Mucosa of stomach (tissue), 1 donor: ENCODE data around the gene MCM8.

ENCODE experiments used
- H3K27me3 ChIP-seq: one replicate; pipeline ENCODE4 v1.7.0; 2013; ENCODE audit warnings: mild to moderate bottlenecking, low read length; ENCODE audit not compliant: control insufficient read depth, insufficient read depth
- H3K36me3 ChIP-seq: one replicate; pipeline ENCODE4 v1.7.0; 2013; ENCODE audit warnings: low read length; ENCODE audit not compliant: control insufficient read depth, insufficient read depth
- H3K4me1 ChIP-seq: one replicate; pipeline ENCODE4 v1.7.0; 2013; ENCODE audit warnings: mild to moderate bottlenecking, low read length; ENCODE audit not compliant: control insufficient read depth, insufficient read depth
- H3K4me3 ChIP-seq: one replicate; pipeline ENCODE4 v1.7.0; 2013; ENCODE audit warnings: low read length
- H3K9ac ChIP-seq: one replicate; pipeline ENCODE4 v1.7.0; 2013; ENCODE audit warnings: mild to moderate bottlenecking, low read length, moderate library complexity
- H3K9me3 ChIP-seq: one replicate; pipeline ENCODE4 v1.7.0; 2013; ENCODE audit warnings: mild to moderate bottlenecking, low read length, moderate library complexity; ENCODE audit not compliant: control insufficient read depth
- donor health status: Pancreatic carcinoma.

MCM8 gene

GRCh38 chr20:5950271-5951031, at the start of gene MCM8, which contains the start of gene TRMT6:
MCM8 (plus strand) TSS chr20:5950652; CDS start chr20:5952016, 1,364 bp downstream.
TRMT6 (minus strand) TSS chr20:5950533; CDS start chr20:5950405, 128 bp downstream.
- H3K27me3 ChIP-seq, result no peaks in the 10 kb centered on the region
- H3K9me3 ChIP-seq, result no peaks in the 10 kb centered on the region
- H3K36me3 ChIP-seq, result peaks cover 7% of the 10 kb centered on the region
- peaks cover 10% of the 10 kb centered on the region for H3K4me1 ChIP-seq
- H3K4me3 ChIP-seq, result peak within 1 kb of the TSS; percentile 75
- H3K9ac ChIP-seq, result peak within 1 kb of the TSS; percentile 84

GRCh38 chr20:5900908-5901307, 49.5 kb upstream of the MCM8 start:
- H3K27me3 ChIP-seq, result no peaks in the 10 kb centered on the region
- H3K9me3 ChIP-seq, result no peaks in the 10 kb centered on the region
- H3K36me3 ChIP-seq, result no peaks in the 10 kb centered on the region
- no peak overlapping the region for H3K4me3 ChIP-seq
- H3K4me1 ChIP-seq, result no peaks in the 10 kb centered on the region
- no peak overlapping the region for H3K9ac ChIP-seq

GRCh38 chr20:5908981-5909380, 41.5 kb upstream of the MCM8 start:
- Histone ChIP-seq H3K9ac (no peak overlapping the region), H3K27me3 (peaks cover 11% of the 10 kb centered on the region), H3K4me3 (no peak overlapping the region)

GRCh38 chr20:5910186-5910585, 40.3 kb upstream of the MCM8 start:
- Histone ChIP-seq H3K27me3 (peaks cover 11% of the 10 kb centered on the region), H3K9ac (no peak overlapping the region)

More at GRCh38 chr20:5908981-5909380, 41.5 kb upstream of the MCM8 start:
- Histone ChIP-seq H3K9me3 (no peaks in the 10 kb centered on the region), H3K36me3 (no peaks in the 10 kb centered on the region), H3K4me1 (no peaks in the 10 kb centered on the region)

GRCh38 chr20:5913166-5913565, 37.3 kb upstream of the MCM8 start:
- Histone ChIP-seq H3K9me3 (no peaks in the 10 kb centered on the region), H3K36me3 (no peaks in the 10 kb centered on the region), H3K27me3 (peaks cover 11% of the 10 kb centered on the region), H3K4me3 (no peak overlapping the region), H3K4me1 (no peaks in the 10 kb centered on the region), H3K9ac (no peak overlapping the region)

More at GRCh38 chr20:5910186-5910585, 40.3 kb upstream of the MCM8 start:
- no peaks in the 10 kb centered on the region for H3K9me3 ChIP-seq
- H3K4me3 ChIP-seq, result no peak overlapping the region
- no peaks in the 10 kb centered on the region for H3K36me3 ChIP-seq
- H3K4me1 ChIP-seq, result no peaks in the 10 kb centered on the region

- no peak overlapping the region for H3K4me3 ChIP-seq
- no peaks in the 10 kb centered on the region for H3K9me3 ChIP-seq
- H3K36me3 ChIP-seq, result no peaks in the 10 kb centered on the region
- peaks cover 11% of the 10 kb centered on the region for H3K27me3 ChIP-seq
- H3K4me1 ChIP-seq, result no peaks in the 10 kb centered on the region
- no peak overlapping the region for H3K9ac ChIP-seq
Measured at GRCh38 chr20:5914859-5915258, 35.6 kb upstream of the MCM8 start.

GRCh38 chr20:5918856-5919625, 31.4 kb upstream of the MCM8 start:
- Histone ChIP-seq H3K36me3 (no peaks in the 10 kb centered on the region), H3K4me3 (no peak overlapping the region), H3K27me3 (no peaks in the 10 kb centered on the region), H3K9me3 (no peaks in the 10 kb centered on the region), H3K9ac (no peak overlapping the region), H3K4me1 (no peaks in the 10 kb centered on the region)

- H3K4me3 ChIP-seq, result no peak overlapping the region
- no peaks in the 10 kb centered on the region for H3K27me3 ChIP-seq
- H3K9me3 ChIP-seq, result no peaks in the 10 kb centered on the region
- H3K9ac ChIP-seq, result no peak overlapping the region
- H3K4me1 ChIP-seq, result no peaks in the 10 kb centered on the region
- H3K36me3 ChIP-seq, result no peaks in the 10 kb centered on the region
Measured at GRCh38 chr20:5919626-5920544, 30.6 kb upstream of the MCM8 start.

GRCh38 chr20:5920581-5920980, 29.9 kb upstream of the MCM8 start:
- no peaks in the 10 kb centered on the region for H3K4me1 ChIP-seq

GRCh38 chr20:5923493-5923892, 27.0 kb upstream of the MCM8 start:
- Histone ChIP-seq H3K4me3 (no peak overlapping the region), H3K9ac (no peak overlapping the region), H3K36me3 (no peaks in the 10 kb centered on the region), H3K4me1 (no peaks in the 10 kb centered on the region), H3K27me3 (no peaks in the 10 kb centered on the region), H3K9me3 (no peaks in the 10 kb centered on the region)

More at GRCh38 chr20:5920581-5920980, 29.9 kb upstream of the MCM8 start:
- no peaks in the 10 kb centered on the region for H3K27me3 ChIP-seq
- no peaks in the 10 kb centered on the region for H3K36me3 ChIP-seq
- H3K9me3 ChIP-seq, result no peaks in the 10 kb centered on the region
- no peak overlapping the region for H3K4me3 ChIP-seq
- no peak overlapping the region for H3K9ac ChIP-seq

- Histone ChIP-seq H3K36me3 (no peaks in the 10 kb centered on the region), H3K4me3 (no peak overlapping the region), H3K9me3 (no peaks in the 10 kb centered on the region), H3K4me1 (no peaks in the 10 kb centered on the region), H3K9ac (no peak overlapping the region), H3K27me3 (no peaks in the 10 kb centered on the region)
Measured at GRCh38 chr20:5925551-5925950, 24.9 kb upstream of the MCM8 start.
